HG02970 (cell line): Measurements from ENCODE around the gene FGF6.
"Not testable (repeated sequence)": the region's sequence is repeated elsewhere in the genome, so short reads cannot be mapped to it uniquely, and the experiment has no call there.

Experiments used
- ATAC-seq: cut with Tn5 transposase; IDR thresholded peaks from one replicate; pipeline ENCODE4 v1.9.1; 2021; ENCODE audit warnings: mild to moderate bottlenecking, moderate library complexity, moderate number of reproducible peaks; ENCODE audit not compliant: unreplicated experiment, low FRiP score

The FGF6 gene

GRCh38 chr12:4421590-4422031 is 24.0 kb downstream of the FGF6 start:
- ATAC-seq, result no peak

DNA sequence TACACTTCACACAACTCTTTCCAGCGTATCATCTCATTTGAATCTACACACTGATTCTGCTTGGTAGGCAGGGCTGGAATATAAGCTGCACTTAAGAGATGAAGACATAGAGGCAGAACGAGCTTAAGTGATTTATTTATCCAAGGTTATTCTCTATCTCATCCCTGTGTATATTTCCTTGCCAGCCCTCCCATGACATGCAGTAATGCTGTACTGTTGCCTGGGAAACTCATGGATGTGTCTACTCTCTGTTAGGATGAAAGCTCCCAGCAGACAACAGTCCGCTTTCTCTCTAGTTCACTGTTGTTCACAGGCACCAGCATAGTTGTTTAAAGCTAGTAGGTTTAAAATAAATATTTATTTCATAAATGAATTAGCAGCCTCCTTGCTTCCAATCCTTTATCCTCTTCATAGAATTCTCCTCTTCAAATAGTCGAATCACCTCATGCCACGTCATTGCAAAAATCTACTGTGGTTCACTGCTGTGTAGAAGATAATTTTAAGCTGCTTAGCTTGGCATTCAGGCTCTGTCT is 25.4 kb downstream of the FGF6 start:
- ATAC-seq, result no peak

DNA sequence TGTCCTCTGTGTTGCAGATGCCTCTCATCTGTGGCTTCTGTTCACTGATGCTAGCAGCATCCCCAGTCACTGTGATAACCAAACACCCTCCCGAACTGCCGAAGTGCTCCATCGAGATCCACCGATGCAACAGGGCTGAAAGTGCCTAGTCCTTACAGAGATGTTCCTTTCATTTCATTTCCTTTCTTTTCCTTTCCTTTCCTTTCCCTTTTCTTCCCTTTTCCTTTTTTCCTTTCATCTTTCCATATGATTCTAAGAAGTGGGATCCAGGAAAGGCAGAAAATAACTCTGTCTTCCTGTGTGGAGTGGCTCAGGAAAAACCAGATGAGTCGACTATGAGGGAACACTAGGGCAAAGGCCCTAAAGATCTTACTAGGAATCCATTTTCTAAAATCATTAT is 26.7 kb downstream of the FGF6 start:
- no peak for ATAC-seq

DNA sequence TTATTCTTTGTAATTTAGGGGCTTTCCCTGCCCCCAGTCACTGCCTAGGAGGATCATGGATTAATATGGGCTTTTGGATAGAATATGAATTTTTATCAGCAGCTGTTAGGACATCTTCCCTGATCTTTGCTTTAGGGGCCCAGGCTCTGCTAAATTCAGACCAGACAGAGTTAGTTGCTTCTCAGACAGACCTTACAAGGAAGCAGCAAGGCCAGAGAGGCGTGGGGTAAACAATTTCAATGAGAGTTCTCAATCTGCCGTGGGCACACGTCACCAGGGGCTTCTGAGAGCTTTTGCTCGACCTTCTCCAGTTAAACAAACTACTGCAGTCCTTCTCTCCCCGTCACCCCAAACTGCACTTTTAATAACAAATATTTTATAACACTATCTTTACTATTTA is 27.7 kb downstream of the FGF6 start:
- no peak for ATAC-seq

DNA sequence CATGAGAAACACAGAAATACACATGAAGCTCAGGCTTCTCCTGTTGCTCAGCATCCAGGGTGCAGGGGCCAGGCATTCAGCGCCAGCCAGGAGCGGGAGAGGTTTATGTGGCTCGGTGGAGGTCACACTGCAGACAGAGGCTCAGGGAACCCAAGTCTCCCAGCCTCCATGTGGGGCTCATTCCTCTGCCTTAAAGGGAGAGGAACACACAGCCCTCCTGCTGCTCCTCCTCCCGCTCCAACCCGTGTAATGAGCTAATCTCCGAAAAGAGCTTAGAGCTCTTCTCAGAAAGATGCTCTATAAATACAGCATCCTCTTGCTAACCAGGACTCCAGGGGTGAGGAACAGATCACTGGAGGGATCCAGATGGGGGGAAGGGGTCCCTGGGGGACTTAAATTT is 28.2 kb downstream of the FGF6 start:
- ATAC-seq, result no peak

DNA sequence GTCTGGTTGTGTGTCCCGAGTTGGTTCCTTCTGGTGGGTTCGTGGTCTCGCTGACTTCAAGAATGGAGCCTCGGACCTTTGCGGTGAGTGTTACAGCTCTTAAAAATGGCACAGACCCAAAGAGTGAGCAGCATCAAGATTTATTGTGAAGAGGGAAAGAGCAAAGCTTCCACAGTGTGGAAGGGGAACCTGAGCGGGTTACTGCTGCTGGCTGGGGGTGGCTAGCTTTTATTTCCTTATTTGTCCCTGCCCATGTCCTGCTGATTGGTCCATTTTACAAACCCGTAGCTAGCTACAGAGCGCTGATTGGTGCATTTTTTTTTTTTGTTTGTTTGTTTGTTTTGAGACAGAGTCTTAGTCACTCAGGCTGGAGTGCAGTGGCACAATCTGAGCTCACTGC is 29.3 kb downstream of the FGF6 start:
- ATAC-seq, result no peak

DNA sequence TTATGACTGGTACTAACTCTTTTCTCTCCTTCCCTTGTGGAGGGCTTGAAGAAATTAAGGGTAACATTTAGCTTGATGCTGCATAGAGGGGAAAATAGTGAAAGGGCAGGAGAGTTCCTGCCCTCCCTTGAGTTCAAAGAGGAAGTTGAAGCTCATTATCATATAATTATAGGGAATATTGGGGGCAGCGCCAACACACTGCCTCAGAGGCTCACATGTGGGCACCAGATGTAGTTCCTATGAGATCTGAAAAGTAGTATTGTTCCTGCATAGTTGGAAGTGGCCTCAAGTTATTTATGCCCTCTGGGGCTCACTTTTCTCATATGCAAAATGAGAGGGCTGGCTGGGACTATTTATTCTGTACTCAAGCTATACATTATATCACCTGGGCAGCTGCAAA is 33.1 kb downstream of the FGF6 start:
- no peak for ATAC-seq

- ATAC-seq, result no peak
These were observed 33.6 kb downstream of the FGF6 start for GRCh38 chr12:4412056-4412455.

- ATAC-seq, result no peak
These were observed 38.5 kb downstream of the FGF6 start for GRCh38 chr12:4407136-4407535.

DNA sequence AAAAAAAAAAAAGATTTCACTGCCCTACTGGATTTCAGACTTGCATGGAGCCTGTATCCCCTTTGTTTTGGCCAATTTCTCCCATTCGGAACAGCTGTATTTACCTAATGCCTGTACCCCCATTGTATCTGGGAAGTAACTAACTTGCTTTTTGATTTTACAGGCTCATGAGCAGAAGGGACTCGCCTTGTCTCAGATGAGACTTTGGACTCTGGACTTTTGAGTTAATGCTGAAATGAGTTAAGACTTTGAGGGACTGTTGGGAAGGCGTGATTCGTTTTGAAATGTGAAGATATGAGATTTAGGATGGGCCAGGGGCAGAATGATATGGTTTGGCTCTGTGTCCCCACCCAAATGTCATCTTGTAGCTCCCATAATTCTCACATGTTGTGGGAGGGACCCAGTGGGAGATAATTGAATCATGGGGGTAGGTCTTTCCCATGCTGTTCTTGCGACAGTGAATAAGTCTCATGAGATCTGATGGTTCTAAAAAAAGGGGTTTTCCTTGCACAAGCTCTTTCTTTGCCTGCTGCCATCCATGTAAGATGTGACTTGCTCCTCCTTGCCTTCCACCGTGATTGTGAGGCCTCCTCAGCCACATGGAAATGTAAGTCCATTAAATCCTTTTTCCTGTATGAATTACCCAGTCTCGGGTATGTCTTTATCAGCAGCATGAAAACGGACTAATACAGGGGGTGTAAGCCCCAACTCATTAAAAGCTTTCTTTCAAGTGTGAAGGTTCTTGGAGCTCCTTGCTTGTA is 40.6 kb downstream of the FGF6 start:
- ATAC-seq, result not testable (repeated sequence)

- ATAC-seq, result no peak
These were observed 42.6 kb downstream of the FGF6 start for GRCh38 chr12:4402996-4403395.

DNA sequence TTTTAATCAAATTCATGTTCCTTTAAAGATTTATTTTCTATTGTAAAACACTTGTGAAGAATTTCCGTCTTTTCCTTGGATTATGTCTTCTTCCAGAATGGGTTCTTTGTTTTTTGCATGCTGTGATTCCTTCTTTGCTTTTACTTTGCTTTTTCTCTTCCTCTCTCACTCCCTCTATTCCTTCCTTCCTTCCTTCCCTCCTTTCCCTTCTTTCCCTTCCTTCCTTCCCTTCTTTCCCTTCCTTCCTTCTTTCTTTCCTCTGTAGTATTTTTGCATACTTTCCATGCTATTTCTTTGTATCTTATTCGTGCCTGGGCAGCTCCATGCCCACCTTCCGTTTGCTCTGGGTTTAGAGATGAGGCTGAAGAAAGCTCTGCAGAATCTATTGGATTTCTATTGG is 44.5 kb downstream of the FGF6 start:
- ATAC-seq, result no peak

- ATAC-seq, result no peak
These were observed 49.8 kb downstream of the FGF6 start for GRCh38 chr12:4395818-4396217.

- ATAC-seq, result no peak
These were observed 52.4 kb downstream of the FGF6 start for GRCh38 chr12:4393211-4393610.

DNA sequence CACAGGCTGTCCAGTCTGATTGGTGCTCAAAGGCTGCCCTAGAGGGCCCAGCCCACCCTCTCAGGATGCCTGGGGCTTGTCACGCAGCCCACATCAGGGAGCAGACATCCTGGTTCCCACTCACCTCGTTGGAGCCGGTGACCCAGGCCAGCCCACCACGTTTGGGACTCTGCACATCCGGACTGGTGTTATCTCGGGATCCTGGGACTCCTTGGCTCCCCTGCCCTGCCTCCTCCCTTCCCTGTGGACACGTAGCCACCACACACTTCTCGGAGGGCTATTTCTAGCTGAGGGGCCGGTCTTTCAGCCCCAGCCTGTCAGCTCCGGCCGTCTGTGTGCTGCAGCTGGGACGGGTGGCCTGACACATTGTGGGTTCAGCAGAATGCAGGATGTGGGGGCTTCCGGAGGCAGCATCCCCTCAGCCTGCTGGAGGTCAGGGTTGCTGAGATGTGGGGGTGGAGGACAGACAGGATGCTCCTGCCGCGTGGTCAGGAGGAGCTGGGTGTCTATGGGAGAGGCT is 53.3 kb downstream of the FGF6 start:
- no peak for ATAC-seq

GRCh38 chr12:4388662-4389061 is 57.0 kb downstream of the FGF6 start:
- no peak for ATAC-seq

DNA sequence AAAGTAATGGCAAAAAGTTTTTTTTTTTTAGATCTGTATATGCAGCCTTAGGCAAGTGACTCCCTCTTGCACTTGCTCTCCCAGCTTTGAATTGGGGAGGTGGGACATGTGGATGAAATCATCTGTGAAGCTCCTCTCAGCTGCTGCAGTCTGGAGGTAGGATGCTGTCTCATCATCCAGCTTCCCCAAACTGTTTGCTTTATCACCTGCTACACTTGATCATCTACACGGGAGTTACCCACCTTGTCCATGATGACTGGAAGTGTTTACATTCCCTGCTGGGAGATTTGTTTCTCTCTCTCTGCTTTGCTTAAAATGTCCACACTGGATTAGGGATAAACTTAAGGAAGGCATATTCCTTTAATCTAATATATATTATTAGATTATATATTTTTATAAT is 57.6 kb downstream of the FGF6 start:
- ATAC-seq, result no peak

DNA sequence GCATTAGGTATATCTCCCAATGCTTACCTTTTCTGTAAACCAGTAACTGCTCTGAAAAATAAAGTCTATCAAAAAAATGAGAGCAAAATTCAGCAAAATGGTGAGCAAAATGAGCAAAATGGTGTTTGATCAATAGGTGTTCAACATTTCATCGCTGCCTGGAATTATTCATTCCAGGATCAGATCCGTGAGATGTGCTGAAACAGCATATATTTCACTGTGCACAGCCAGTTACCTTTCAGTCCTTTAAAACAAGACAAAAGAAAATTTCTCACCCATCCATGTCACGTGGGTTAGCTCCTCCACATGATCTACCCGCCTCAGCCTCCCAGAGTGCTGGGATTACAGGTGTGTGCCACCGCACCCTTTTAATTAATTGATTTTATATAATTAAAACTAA is 58.0 kb downstream of the FGF6 start:
- no peak for ATAC-seq

DNA sequence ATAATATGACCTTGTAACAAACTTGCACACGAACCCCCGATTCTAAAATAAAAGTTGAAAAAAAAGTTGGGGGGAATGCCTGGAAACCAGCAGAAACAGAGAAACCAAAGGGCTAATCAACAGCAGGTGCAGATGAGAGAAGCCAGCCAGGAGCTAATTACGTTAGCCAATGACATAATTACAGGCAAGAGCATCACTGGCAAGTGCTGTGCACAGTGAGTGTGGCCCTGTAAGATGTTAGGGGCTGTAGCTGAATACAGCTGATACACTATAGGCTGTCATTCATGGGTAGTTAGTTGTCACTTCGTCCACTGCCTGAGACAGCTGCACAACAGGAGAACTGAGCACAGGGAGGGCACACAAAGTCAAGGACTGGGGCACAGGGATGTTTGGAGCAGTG is 58.8 kb downstream of the FGF6 start:
- ATAC-seq, result no peak
